NCI-H1092 treated with DMSO at 0.1 percent for 48 hours (cell line): ENCODE measurements around the gene ATF4.

Source experiments
- DNase-seq: peaks from one replicate; lab custom pipeline; 2025; lab: John Stamatoyannopoulos, UW

Gene ATF4

GRCh38 chr22:39520226-39521105 is at the start of gene ATF4:
ATF4 (plus strand) TSS chr22:39520562; CDS start chr22:39521446, 884 bp downstream.
- peak; percentile 95 for DNase-seq

GRCh38 chr22:39471381-39472141 is 48.8 kb upstream of the ATF4 start:
- no peak for DNase-seq

- no peak for DNase-seq
Observed at GRCh38 chr22:39472570-39473556, 47.5 kb upstream of the ATF4 start.

DNA sequence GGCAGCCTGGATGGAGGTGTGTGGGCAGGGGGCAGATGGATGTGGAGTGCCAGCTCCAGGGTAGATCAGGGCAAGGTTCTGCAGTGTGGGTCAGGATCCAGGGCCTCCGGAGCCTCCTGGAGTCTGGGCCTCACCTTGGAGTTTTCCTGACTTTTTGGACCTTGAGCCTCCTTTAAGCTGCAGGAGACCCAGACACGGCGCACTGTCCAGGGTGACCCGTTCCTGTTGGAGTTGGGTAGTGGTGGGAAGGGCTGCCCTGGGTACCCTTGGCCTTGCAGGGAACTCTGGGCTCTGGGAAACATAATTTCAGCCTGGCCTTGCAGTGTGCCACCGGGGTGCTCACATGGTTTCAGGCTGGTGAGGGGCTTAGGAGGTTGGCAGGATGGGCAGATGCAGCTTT is 46.5 kb upstream of the ATF4 start:
- no peak for DNase-seq

- no peak for DNase-seq
Observed at GRCh38 chr22:39474351-39475111, 45.8 kb upstream of the ATF4 start.

DNA sequence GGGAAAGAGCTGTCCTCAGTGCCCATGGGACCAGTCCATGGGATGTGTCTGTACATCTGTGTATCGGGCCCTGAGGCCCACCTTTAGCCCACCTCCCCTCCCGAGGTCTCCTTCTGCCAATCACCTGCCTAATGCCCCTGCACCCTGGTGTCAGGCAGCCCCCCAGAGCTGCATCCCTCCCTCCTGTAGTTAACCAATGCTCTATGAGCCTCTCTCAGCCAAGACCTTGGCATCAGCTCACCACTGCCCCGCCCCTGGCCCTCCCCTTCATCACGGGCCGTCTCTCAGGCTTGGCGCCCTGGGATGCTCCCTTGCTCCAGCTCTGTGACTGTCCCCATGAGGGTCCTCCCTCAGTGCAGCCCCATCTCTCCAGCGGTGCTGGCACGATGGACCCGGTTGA is 45.0 kb upstream of the ATF4 start:
- no peak for DNase-seq

DNA sequence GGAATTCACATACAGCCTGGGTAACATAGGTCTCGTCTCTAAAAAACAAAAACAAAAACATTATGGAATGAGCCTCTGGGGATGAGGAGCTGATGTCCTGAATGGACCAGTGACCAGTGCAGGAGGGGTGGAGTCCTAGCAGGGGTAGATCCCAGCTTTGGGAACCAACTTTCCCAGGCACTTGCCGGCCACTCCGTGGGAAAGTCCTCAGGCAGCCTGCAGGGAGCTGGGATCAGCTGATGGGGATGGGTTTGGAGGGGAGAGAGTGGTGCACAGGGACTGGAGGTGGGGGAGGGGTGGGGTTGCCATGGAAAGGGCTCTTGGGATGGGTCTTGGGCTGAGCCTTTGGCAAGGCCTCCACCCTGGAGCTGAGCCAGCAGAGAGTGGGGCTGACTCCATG is 44.5 kb upstream of the ATF4 start:
- no peak for DNase-seq

DNA sequence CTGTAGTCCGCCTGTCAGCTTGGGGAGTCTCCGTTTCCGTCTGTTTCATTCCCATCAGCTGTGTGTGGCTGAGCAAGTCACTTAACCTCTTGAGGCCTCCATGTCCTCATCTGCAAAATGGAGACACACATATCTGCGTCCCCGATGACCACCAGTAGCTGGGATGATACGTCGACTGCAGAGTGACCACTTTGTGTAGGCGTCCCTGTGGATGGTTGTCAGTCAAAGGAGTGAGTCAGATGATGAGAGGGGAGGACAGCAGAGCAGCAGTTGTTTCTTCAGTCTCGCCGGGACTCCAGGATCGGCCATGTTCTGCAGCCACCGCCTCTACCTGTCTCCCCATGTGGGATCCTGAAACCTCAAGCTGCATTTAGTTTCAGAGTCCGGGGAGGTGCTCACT is 43.7 kb upstream of the ATF4 start:
- DNase-seq: no peak

DNA sequence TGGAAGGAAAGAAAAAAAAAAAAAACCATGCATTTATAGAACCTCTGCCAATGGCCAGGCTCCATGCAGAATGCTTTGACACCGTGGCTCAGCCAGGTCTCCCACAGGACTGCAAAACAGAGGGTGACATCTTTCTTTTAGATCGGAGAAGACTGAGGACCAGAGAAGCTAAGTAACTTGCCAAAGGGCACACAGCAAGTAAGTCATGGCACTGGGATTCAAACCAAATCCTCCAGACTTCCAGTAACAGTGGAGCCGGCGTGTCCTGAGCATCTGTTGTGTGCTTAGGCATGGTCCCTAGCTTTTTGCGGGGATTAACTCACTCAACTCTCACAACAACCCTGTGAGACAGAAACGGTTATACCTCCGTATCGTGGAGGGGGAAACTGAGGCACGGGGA is 42.8 kb upstream of the ATF4 start:
- DNase-seq: no peak

DNA sequence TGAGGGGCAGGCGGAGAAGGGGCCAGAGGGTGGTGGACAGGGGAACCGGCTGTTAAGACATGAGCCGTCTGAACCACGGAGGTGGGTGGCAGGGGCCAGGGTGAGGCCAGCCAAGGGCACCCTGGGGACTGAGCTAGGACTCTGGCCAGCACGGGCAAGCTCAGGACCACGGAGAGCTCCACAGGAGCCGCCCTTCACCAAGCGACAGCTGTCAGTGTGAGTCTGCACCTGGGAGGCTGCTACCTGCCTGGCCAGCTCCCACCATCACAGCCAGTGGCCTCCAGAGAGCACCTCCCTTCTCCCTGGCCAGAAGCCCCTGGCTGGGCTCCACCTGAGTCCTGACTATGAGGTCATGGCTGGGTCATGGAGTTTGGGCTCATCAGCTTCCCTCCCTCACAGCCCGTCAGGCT is 41.9 kb upstream of the ATF4 start:
- no peak for DNase-seq

DNA sequence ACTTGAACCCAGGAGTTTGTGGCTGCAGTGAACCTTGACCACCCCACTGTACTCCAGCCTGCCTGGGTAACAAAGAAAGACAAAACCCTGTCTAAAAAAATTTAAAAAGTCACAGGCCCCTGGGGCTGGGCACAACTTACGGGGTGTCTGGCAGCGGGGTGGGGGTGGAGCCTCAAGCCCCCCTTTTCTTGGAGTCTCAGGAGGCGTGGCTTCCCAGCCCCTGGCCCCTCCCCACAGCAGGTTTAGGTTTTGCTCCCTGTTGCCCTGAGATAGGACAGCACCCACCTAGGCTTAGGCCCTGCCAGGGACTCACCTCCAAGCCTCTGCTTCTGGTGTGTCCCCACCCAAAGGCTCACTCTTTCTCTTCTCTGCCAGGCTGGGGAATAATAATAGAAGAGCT is 41.1 kb upstream of the ATF4 start:
- no peak for DNase-seq

- DNase-seq: no peak
Observed at GRCh38 chr22:39480557-39480956, 39.8 kb upstream of the ATF4 start.

DNA sequence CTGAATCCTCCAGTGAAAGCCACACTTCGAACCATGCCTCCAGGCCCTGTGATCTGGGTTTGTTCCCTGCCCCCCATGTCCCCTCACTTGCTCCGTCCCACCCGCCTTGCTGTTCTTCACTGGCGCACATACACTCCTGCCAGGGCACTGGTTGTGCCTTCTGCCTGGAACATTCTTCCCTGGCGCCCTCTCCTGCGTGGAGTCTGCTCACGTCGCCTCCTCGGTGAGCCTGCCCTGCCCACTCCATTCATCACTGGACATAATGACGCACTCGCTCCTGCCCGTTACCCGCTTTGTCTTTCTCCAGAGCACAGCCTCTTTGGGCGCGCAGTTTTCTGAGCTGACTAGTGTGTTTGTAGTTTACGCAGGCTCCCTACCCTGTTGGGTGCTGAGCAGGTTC is 39.3 kb upstream of the ATF4 start:
- no peak for DNase-seq

GRCh38 chr22:39481595-39481994 is 38.8 kb upstream of the ATF4 start:
- no peak for DNase-seq

GRCh38 chr22:39482768-39483167 is 37.6 kb upstream of the ATF4 start:
- no peak for DNase-seq

DNA sequence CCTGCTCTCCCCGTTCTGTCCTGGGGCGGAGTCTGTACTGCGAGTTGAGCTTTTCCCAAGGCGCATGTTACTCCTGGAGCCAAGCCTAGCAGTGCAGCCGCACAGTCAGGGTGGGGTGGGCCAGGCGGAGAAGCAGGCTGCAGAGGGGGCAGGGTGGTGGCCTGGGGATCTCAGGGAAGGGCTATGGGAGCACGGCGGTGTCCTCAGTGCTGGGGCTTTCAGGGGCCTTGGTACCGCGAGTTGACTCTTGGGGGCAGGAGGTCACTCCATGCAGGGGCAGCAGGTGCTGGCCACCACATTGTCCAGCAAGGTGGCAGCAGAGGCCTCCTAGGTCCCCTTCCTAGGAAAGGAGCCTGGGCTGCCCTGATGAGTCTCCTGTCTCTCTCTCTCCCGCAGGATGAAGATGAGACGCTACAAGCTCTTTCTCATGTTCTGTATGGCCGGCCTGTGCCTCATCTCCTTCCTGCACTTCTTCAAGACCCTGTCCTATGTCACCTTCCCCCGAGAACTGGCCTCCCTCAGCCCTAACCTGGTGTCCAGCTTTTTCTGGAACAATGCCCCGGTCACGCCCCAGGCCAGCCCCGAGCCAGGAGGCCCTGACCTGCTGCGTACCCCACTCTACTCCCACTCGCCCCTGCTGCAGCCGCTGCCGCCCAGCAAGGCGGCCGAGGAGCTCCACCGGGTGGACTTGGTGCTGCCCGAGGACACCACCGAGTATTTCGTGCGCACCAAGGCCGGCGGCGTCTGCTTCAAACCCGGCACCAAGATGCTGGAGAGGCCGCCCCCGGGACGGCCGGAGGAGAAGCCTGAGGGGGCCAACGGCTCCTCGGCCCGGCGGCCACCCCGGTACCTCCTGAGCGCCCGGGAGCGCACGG is 33.2 kb upstream of the ATF4 start:
- no peak for DNase-seq

GRCh38 chr22:39487826-39488520 is 32.4 kb upstream of the ATF4 start:
- no peak for DNase-seq

DNA sequence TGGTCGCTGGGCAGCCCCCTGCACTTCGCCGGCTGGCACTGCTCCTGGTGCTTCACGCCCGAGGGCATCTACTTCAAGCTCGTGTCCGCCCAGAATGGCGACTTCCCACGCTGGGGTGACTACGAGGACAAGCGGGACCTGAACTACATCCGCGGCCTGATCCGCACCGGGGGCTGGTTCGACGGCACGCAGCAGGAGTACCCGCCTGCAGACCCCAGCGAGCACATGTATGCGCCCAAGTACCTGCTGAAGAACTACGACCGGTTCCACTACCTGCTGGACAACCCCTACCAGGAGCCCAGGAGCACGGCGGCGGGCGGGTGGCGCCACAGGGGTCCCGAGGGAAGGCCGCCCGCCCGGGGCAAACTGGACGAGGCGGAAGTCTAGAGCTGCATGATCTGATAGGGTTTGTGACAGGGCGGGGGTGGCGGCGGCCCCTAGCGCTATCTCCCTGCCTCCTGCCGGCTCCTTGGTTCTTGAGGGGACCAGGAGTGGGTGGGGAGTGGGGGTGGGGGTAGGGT is 31.7 kb upstream of the ATF4 start:
- DNase-seq: no peak
